ENCODE results near the gene SLC37A3. TPM values are rescaled to one million over a fixed set of nuclear protein-coding genes. Genes with fewer than 3 reads are reported as not detected.

The SLC37A3 gene
- total and polyA plus RNA-seq, 7 donors = 5.3 to 9.1 (median 7.5) TPM

DNA sequence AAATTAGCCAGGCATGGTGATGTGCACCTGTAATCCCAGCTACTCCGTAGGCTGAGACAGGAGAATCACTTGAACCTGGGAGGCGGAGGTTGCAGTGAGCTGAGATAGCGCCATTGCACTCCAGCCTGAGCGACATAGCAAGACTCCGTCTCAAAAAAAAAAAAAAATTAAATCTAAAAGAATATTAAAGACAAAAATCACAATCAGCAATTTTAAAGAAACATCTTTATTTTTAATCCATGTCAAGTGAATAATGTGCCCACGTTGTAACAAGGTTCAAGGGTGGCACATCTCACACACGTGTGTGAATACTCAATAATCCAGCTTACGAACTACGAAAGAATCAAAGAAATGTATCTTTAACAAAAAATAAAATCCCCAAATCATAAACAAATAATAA, 23.0 kb downstream of the SLC37A3 start:
- ATAC-seq (no peak), DNase-seq (no peak)
- no peak overlapping the region for H3K4me3 ChIP-seq
- 95 to 96% (median 96%) methylated on average over 9 of the region's 9 CpGs for WGBS, 3 donors
- no peak overlapping the region for H3K27ac ChIP-seq
- H3K36me3 ChIP-seq (ENCODE audit: insufficient read depth in 1 of 2, low read depth in 1 of 2) = peaks cover 0 to 41% of the 10 kb centered on the region in 2 donors
- intact Hi-C loops (cut with DNase I) = no loop called here
- no peaks in the 10 kb centered on the region for H3K4me1 ChIP-seq
- TF ChIP-seq, protein P1, sequence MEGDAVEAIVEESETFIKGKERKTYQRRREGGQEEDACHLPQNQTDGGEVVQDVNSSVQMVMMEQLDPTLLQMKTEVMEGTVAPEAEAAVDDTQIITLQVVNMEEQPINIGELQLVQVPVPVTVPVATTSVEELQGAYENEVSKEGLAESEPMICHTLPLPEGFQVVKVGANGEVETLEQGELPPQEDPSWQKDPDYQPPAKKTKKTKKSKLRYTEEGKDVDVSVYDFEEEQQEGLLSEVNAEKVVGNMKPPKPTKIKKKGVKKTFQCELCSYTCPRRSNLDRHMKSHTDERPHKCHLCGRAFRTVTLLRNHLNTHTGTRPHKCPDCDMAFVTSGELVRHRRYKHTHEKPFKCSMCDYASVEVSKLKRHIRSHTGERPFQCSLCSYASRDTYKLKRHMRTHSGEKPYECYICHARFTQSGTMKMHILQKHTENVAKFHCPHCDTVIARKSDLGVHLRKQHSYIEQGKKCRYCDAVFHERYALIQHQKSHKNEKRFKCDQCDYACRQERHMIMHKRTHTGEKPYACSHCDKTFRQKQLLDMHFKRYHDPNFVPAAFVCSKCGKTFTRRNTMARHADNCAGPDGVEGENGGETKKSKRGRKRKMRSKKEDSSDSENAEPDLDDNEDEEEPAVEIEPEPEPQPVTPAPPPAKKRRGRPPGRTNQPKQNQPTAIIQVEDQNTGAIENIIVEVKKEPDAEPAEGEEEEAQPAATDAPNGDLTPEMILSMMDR (IDR thresholded peaks at IDR 0.05) = no peak
- H3K9me3 ChIP-seq = no peaks in the 10 kb centered on the region
- H3K27me3 ChIP-seq (ENCODE audit: insufficient read depth in 3 of 3, low read length in 2 of 3) = no peaks in the 10 kb centered on the region

DNA sequence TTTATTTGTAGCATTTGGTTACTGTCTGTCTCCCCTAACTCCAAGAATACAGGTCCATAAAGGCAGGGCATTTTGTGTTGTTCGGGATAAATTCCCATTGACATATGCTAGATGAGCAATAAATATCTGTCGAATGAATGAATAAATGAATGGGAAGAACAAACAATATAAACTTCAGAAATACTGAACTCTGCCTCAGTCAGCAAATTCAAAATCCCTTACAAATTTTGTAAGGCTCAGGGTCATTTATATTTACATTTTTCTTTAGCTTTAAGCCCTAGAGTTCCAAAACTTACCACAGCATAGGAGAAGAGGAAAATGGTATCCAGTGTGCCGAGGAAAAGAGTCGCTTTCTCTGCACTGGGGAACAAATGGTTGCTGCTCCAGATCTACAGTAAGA, 29.0 kb downstream of the SLC37A3 start:
- TF ChIP-seq, protein P1 (IDR thresholded peaks at IDR 0.05) = no peak
- DNase-seq (no peak), ATAC-seq (no peak)
- no peak overlapping the region for H3K4me3 ChIP-seq
- no peaks in the 10 kb centered on the region for H3K27me3 ChIP-seq (ENCODE audit: insufficient read depth in 3 of 3, low read length in 2 of 3)
- no peak overlapping the region for H3K27ac ChIP-seq
- intact Hi-C loops (cut with DNase I) = no loop called here
- WGBS, 3 donors = 93 to 98% (median 96%) methylated on average over 4 of the region's 4 CpGs
- no peaks in the 10 kb centered on the region for H3K4me1 ChIP-seq
- H3K9me3 ChIP-seq = no peaks in the 10 kb centered on the region
- H3K36me3 ChIP-seq (ENCODE audit: insufficient read depth in 1 of 2, low read depth in 1 of 2) = peaks cover 0 to 22% of the 10 kb centered on the region in 2 donors

DNA sequence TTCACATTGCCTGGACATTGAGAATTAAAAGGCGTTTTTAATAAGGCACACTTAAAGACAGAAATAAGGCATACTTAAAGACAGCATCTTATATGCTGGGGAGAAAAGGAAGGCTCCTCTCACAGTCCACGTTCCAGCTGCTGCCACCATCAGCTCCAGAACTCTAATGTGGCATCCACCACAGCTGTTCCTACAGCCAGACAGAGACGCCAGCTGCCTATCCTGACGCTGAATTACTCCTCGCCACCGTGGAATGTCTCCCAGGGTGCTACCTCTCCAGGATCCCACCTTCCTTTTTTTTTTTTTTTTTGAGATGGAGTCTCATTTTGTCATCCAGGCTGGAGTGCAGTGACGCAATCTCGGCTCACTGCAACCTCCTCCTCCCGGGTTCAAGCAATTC, 30.8 kb downstream of the SLC37A3 start:
- ATAC-seq (no peak), DNase-seq (no peak)
- H3K36me3 ChIP-seq (ENCODE audit: insufficient read depth in 1 of 2, low read depth in 1 of 2) = peaks cover 0 to 29% of the 10 kb centered on the region in 2 donors
- WGBS, 3 donors = 76 to 83% (median 78%) methylated on average over 9 of the region's 9 CpGs
- no peak overlapping the region for H3K27ac ChIP-seq
- intact Hi-C loops (cut with DNase I) = no loop called here
- TF ChIP-seq, protein P1 (IDR thresholded peaks at IDR 0.05) = no peak
- H3K9me3 ChIP-seq = no peaks in the 10 kb centered on the region
- no peaks in the 10 kb centered on the region for H3K27me3 ChIP-seq (ENCODE audit: insufficient read depth in 3 of 3, low read length in 2 of 3)
- H3K4me3 ChIP-seq = no peak overlapping the region
- no peaks in the 10 kb centered on the region for H3K4me1 ChIP-seq

DNA sequence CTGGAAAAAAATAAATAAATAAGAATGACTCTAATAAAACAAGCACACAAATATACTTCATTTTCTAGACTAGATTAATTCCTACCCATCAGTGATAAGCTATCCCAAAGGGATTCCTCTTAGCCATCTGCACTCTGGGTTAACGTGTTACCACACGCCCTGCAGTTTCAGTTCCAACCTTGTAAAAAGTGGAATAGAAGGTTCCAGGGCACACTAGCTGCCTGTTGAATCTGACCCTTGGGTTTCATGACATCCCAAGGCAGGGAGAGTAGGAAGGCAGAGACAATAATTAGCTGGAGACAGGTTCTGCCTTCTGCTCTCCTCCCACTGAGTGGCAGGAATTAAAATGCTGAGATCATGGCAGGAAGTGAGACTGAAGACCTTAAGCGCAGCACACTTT, 33.5 kb downstream of the SLC37A3 start:
- 83 to 95% (median 84%) methylated on average over 3 of the region's 3 CpGs for WGBS, 3 donors
- Histone ChIP-seq H3K27me3 (ENCODE audit: insufficient read depth in 3 of 3, low read length in 2 of 3) (no peaks in the 10 kb centered on the region), H3K4me3 (no peak overlapping the region), H3K4me1 (no peaks in the 10 kb centered on the region), H3K9me3 (no peaks in the 10 kb centered on the region), H3K27ac (no peak overlapping the region), H3K36me3 (ENCODE audit: insufficient read depth in 1 of 2, low read depth in 1 of 2) (peaks cover 0 to 34% of the 10 kb centered on the region in 2 donors)
- DNase-seq = no peak
- TF ChIP-seq, protein P1 (IDR thresholded peaks at IDR 0.05) = no peak
- intact Hi-C loops (cut with DNase I) = no loop called here
- ATAC-seq = no peak

DNA sequence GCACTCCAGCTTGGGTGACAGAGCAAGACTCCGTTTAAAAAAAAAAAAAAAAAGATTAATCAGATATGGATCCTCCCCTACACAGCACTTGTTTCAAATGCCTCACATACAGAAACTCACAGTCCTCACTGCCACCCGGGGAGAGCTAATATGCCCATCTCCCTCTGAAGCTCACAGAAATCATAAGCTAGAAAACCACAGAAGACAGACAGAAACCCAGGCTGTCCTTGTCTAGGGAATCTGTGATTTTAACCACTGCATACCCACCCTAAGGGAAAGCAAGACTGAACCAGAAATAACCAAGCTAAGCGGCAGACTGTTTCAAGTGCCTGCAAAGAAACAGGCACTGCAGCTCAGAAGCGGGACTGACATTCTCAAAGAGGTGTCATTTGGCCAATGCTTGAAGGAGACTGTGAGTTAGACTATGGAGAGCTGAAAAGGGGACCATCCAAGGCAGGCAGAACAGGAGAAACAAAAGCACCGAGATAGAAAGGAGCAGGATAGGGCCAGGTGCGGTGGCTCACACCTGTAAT, 37.6 kb downstream of the SLC37A3 start:
- H3K27ac ChIP-seq = no peak overlapping the region
- TF ChIP-seq, protein P1 (IDR thresholded peaks at IDR 0.05) = no peak
- no peaks in the 10 kb centered on the region for H3K9me3 ChIP-seq
- H3K36me3 ChIP-seq (ENCODE audit: insufficient read depth in 1 of 2, low read depth in 1 of 2) = peaks cover 0 to 42% of the 10 kb centered on the region in 2 donors
- H3K4me3 ChIP-seq = no peak overlapping the region
- no peaks in the 10 kb centered on the region for H3K27me3 ChIP-seq (ENCODE audit: insufficient read depth in 3 of 3, low read length in 2 of 3)
- 87 to 94% (median 89%) methylated on average over 6 of the region's 6 CpGs for WGBS, 3 donors
- intact Hi-C loops (cut with DNase I) = no loop called here
- ATAC-seq (no peak), DNase-seq (no peak)
- H3K4me1 ChIP-seq = no peaks in the 10 kb centered on the region
